K562 (cell line): ENCODE data around the gene ACAP2. TPM values are rescaled to one million over a fixed set of nuclear protein-coding genes. Genes with fewer than 3 reads are reported as not detected.

Source experiments
- CBX2 ChIP-seq: fragments of 200-600 bp; sonication (generic); IDR thresholded peaks from one replicate; pipeline ENCODE4 v1.6.1; 2012; ENCODE audit warnings: mild to moderate bottlenecking, low read length, inconsistent platforms; ENCODE audit not compliant: insufficient read depth, poor library complexity, severe bottlenecking
- DMBX1 ChIP-seq: fragments of 250-450 bp; sonication (Bioruptor Pico); IDR thresholded peaks from 2 replicates; pipeline ENCODE4 v1.8.0; 2022; ENCODE audit warnings: inconsistent platforms, mild to moderate bottlenecking, moderate library complexity, borderline replicate concordance
- FIP1L1 ChIP-seq: fragments of 200-400 bp; formaldehyde crosslinking; IDR thresholded peaks from 2 replicates; pipeline ENCODE4 v1.6.1; 2018; ENCODE audit warnings: mild to moderate bottlenecking, low read depth, low read length; ENCODE audit not compliant: poor library complexity, severe bottlenecking
- FOSL1 ChIP-seq: fragments of 200-800 bp; sonication (Bioruptor generic); conservative IDR thresholded peaks from 2 replicates; pipeline ENCODE4 v1.6.1; 2016; ENCODE audit warnings: missing genetic modification characterization, missing compliant biosample characterization
- MAZ ChIP-seq, 2 experiments: fragments of 450-650 bp in 1 of 2; sonication (generic) in 1 of 2; formaldehyde crosslinking; IDR thresholded peaks in 1 of 2; conservative IDR thresholded peaks in 1 of 2; 2 replicates each; pipeline versions ENCODE4 v1.4.0 to v1.5.0; 2020; ENCODE audit warnings: mild to moderate bottlenecking in 1 of 2, missing genetic modification reagents in 1 of 2
- MCM2 ChIP-seq: fragments of 450-650 bp; IDR thresholded peaks from 2 replicates; pipeline ENCODE4 v1.6.1; 2017; ENCODE audit warnings: low read depth, mild to moderate bottlenecking
- MCM3 ChIP-seq: fragments of 450-650 bp; IDR thresholded peaks from 2 replicates; pipeline ENCODE4 v1.6.1; 2016
- MNT ChIP-seq, 2 experiments: fragments of 450-650 bp; conservative IDR thresholded peaks; 2 replicates each; pipeline ENCODE4 v1.6.1; 2017; ENCODE audit warnings: mild to moderate bottlenecking in 2 of 2, moderate library complexity in 2 of 2
- MYC ChIP-seq, 2 experiments: fragments of 250-450 bp in 1 of 2; sonication (Bioruptor Pico) in 1 of 2; IDR thresholded peaks; 2 replicates each; pipeline versions ENCODE4 v1.5.1 to v1.6.1; 2012 to 2021; ENCODE audit warnings: low read depth in 2 of 2, borderline replicate concordance in 1 of 2, improper control_type of control experiment in 1 of 2, low read length in 1 of 2, mild to moderate bottlenecking in 1 of 2, moderate library complexity in 1 of 2
- PHF21A ChIP-seq: fragments of 450-650 bp; IDR thresholded peaks from 2 replicates; pipeline ENCODE4 v1.6.1; 2017; ENCODE audit warnings: low read depth, borderline replicate concordance
- RB1 ChIP-seq: fragments of 450-650 bp; IDR thresholded peaks from 2 replicates; pipeline ENCODE4 v1.6.1; 2017; ENCODE audit warnings: low read depth, mild to moderate bottlenecking
- SAP30 ChIP-seq: fragments of 200-600 bp; sonication (generic); IDR thresholded peaks from 2 replicates; pipeline ENCODE4 v1.6.1; 2012; ENCODE audit warnings: borderline replicate concordance, low read depth, mild to moderate bottlenecking, moderate library complexity, low read length, control low read depth, inconsistent platforms; ENCODE audit not compliant: insufficient read depth, poor library complexity, severe bottlenecking
- SOX6 ChIP-seq: fragments of 450-650 bp; IDR thresholded peaks from 2 replicates; pipeline ENCODE4 v1.6.1; 2014; ENCODE audit warnings: mild to moderate bottlenecking
- TCF7L2 ChIP-seq: fragments of 150-350 bp; IDR thresholded peaks from 2 replicates; pipeline ENCODE4 v1.6.1; 2016; ENCODE audit warnings: low read depth, mild to moderate bottlenecking, low read length, moderate library complexity
- TFE3 ChIP-seq: fragments of 450-650 bp; formaldehyde crosslinking; IDR thresholded peaks from 2 replicates; pipeline ENCODE4 v1.4.0; 2020; ENCODE audit warnings: mild to moderate bottlenecking, mixed read lengths
- VEZF1 ChIP-seq: fragments of 200-800 bp; sonication (Bioruptor generic); IDR thresholded peaks from 2 replicates; pipeline ENCODE4 v1.6.1; 2017; ENCODE audit warnings: missing genetic modification characterization, missing compliant biosample characterization
- ZBTB1 ChIP-seq: sonication (generic); formaldehyde crosslinking; IDR thresholded peaks from 2 replicates; pipeline ENCODE4 v1.8.1; 2023; ENCODE audit warnings: missing genetic modification reagents, low read depth, mild to moderate bottlenecking, borderline replicate concordance
- ZKSCAN3 ChIP-seq: fragments of 250-450 bp; sonication (Bioruptor Pico); IDR thresholded peaks from 2 replicates; pipeline ENCODE4 v1.4.0; 2020
- ZNF134 ChIP-seq: fragments of 250-450 bp; sonication (Bioruptor Pico); conservative IDR thresholded peaks from 2 replicates; pipeline ENCODE4 v1.4.0; 2020
- ZNF263 ChIP-seq: sonication (generic); formaldehyde crosslinking; IDR thresholded peaks from 2 replicates; pipeline ENCODE4 v1.8.0; 2022; ENCODE audit warnings: mild to moderate bottlenecking, missing genetic modification reagents, borderline replicate concordance
- ZNF282 ChIP-seq: sonication (generic); formaldehyde crosslinking; IDR thresholded peaks from 2 replicates; pipeline ENCODE4 v1.8.1; 2023; ENCODE audit warnings: missing genetic modification reagents
- polyA plus RNA-seq, 8 experiments: library from polyadenylated mRNA; depleted of rRNA in 4 of 8; stranded (reverse) in 5 of 8; unstranded in 3 of 8; fragments of >200 nt; fragmentation: Nextera tagmentation in 2 of 8; fragmentation: Illumina TruSeq in 1 of 8; extraction: Ambion mirVana in 2 of 8; extraction: Trizol in 1 of 8; gene quantifications; 2 replicates each; pipeline versions ENCODE4 v1.2.1 to v1.2.3, GENCODE V29; 2011 to 2014; ENCODE audit warnings: inconsistent platforms in 1 of 8, missing spikeins in 1 of 8
- total RNA-seq, 7 experiments: library from RNA; depleted of rRNA in 6 of 7; stranded (reverse); fragments of >200 nt in 6 of 7; fragmentation: Illumina TruSeq in 2 of 7; extraction: Trizol in 2 of 7; gene quantifications; 2 replicates each; pipeline versions ENCODE4 v1.2.1 to v1.2.3, GENCODE V29; 2011 to 2021; ENCODE audit warnings: low replicate concordance in 1 of 7

Gene ACAP2
- total and polyA plus RNA-seq, 9 of the 15 experiments (the other 6 are each of a cell fraction or from before 2014, with no cell fraction given), result 10.6 to 52.7 (median 34.4) TPM

GRCh38 chr3:195270079-195270816, 172.6 kb downstream of the ACAP2 start (continued):
- TF ChIP-seq VEZF1 (CRISPR knock-in tag) (0 out of 2 replicates have a peak, but pooled peaks have one; percentile 29), MYC (IDR thresholded peaks at IDR 0.05; ENCODE audit: low read depth, low read length) (peak; percentile 71; the same call in 1 of the 2 replicates), MYC (CRISPR knock-in tag; IDR thresholded peaks at IDR 0.05; ENCODE audit: borderline replicate concordance, low read depth) (peak; percentile 72; the same call in 1 of the 2 replicates), SAP30 (peak; percentile 74), ZNF282 (CRISPR knock-in tag) (peak; percentile 74; the same call in 1 of the 2 replicates), RB1 (0 out of 2 replicates have a peak, but pooled peaks have one; percentile 20), MAZ (CRISPR knock-in tag; conservative IDR thresholded peaks at IDR 0.05 in 1 of 2, IDR thresholded peaks at IDR 0.05 in 1 of 2) (0 out of 4 replicates have a peak, but pooled peaks of 1 of the 2 experiments have one; percentile 5), TCF7L2 (no peak), MCM3 (no peak), PHF21A (no peak), ZKSCAN3 (CRISPR knock-in tag) (peak; percentile 2; the same call in 1 of the 2 replicates), ZNF263 (peak; percentile 58; the same call in 1 of the 2 replicates), FIP1L1 (peak; percentile 71), SOX6 (0 out of 2 replicates have a peak, but pooled peaks have one; percentile 2), ZBTB1 (CRISPR knock-in tag) (no peak), MNT (conservative IDR thresholded peaks at IDR 0.05) (peak; percentile 26 to 47; a peak in 2 of 4 replicates), FOSL1 (0 out of 2 replicates have a peak, but pooled peaks have one; percentile 18), DMBX1 (CRISPR knock-in tag) (peak; percentile 32; the same call in 1 of the 2 replicates), TFE3 (CRISPR knock-in tag) (no peak), MCM2 (no peak), ZNF134 (CRISPR knock-in tag) (no peak), CBX2 (no peak)
